Choroid plexus epithelial cell (primary cell): Measurements from ENCODE around the gene ASCL2.

Experiments
- DNase-seq: peaks from one replicate; pipeline ENCODE4 v3.0.0-alpha.2; 2010; ENCODE audit warnings: low read depth
- H3K4me3 ChIP-seq: 2 replicates; pipeline ENCODE4 v1.5.1; 2011; ENCODE audit warnings: low read depth, mild to moderate bottlenecking, control low read depth, low read length, moderate library complexity
- CTCF ChIP-seq: conservative IDR thresholded peaks from 2 replicates; pipeline ENCODE4 v1.5.1; 2011; ENCODE audit warnings: low read depth, mild to moderate bottlenecking, control low read depth, inconsistent platforms, low read length, moderate library complexity

ASCL2 gene

GRCh38 chr11:2295971-2296912 is 25.9 kb upstream of the ASCL2 start:
- TF ChIP-seq CTCF = no peak
- no peak overlapping the region for H3K4me3 ChIP-seq
- no peak for DNase-seq

- no peak overlapping the region for H3K4me3 ChIP-seq
- TF ChIP-seq CTCF = no peak
- DNase-seq = no peak
Observed at GRCh38 chr11:2294926-2295290, 24.5 kb upstream of the ASCL2 start.

GRCh38 chr11:2293984-2294925 is 23.9 kb upstream of the ASCL2 start:
- TF ChIP-seq CTCF = no peak
- no peak for DNase-seq
- no peak overlapping the region for H3K4me3 ChIP-seq

- DNase-seq = no peak
- no peak overlapping the region for H3K4me3 ChIP-seq
- no peak for TF ChIP-seq CTCF
Observed at GRCh38 chr11:2293531-2293971, 23.2 kb upstream of the ASCL2 start.

GRCh38 chr11:2290351-2290841 is 20.0 kb upstream of the ASCL2 start:
- no peak overlapping the region for H3K4me3 ChIP-seq
- no peak for TF ChIP-seq CTCF
- DNase-seq = no peak

- no peak for DNase-seq
- no peak for TF ChIP-seq CTCF
Observed at GRCh38 chr11:2289859-2290258, 19.5 kb upstream of the ASCL2 start.

More at GRCh38 chr11:2289859-2290258, 19.5 kb upstream of the ASCL2 start:
- H3K4me3 ChIP-seq = no peak overlapping the region
